Caki2 (cell line): ENCODE data around the gene SCNN1A. TPM values are rescaled to one million over a fixed set of nuclear protein-coding genes. Genes with fewer than 3 reads are reported as not detected.

Source experiments
- DNase-seq: peaks from one replicate; pipeline ENCODE4 v3.0.0-alpha.2; 2015; ENCODE audit warnings: low read depth
- in situ Hi-C: cut with HindIII; loops from 2 replicates; pipeline ENCODE4 v1.10.0; 2016; ENCODE audit warnings: low sequenced_read_pairs, low pct_unique_long_range_greater_than_20kb, mixed read lengths
- total RNA-seq: library from RNA; depleted of rRNA; stranded (reverse); fragments of >200 nt; shearing (Covaris generic); gene quantifications from 2 replicates; pipeline ENCODE4 v1.2.3, GENCODE V29; 2014; ENCODE audit warnings: low replicate concordance; rRNA removed

SCNN1A gene
- total RNA-seq, 1 experiment from 2014 or later = 5.7 TPM

DNA sequence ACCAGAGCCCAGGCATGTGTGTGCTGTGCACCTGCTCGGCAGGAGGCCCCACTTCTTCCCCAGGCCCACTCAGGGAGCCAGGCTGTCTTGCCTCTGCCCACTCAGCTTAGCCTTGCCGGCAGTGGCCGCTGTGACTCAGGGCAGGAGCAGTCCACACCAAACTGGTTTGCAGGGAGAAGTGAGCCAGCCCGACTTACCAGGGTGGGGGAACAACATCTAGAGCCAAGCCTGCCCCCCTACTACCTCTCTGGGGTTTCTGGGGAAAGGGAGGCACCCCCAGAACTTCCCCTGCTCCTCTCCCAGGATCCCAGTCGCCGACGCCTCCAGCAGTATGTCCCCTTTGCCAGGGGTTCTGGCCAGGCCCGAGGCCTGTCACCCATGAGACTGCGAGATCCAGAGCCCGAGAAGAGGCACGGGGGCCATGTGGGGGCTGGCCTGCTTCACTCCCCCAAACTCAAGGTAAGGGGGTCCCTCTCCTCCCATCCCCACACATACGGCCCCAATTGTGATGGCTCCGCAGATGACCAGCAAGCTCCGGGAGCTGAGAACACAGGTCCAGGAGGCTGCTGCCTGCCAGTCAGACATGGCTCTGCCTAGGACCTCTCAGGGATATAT is 61.9 kb downstream of the SCNN1A start:
- no peak for DNase-seq
- in situ Hi-C loops = no loop called here

DNA sequence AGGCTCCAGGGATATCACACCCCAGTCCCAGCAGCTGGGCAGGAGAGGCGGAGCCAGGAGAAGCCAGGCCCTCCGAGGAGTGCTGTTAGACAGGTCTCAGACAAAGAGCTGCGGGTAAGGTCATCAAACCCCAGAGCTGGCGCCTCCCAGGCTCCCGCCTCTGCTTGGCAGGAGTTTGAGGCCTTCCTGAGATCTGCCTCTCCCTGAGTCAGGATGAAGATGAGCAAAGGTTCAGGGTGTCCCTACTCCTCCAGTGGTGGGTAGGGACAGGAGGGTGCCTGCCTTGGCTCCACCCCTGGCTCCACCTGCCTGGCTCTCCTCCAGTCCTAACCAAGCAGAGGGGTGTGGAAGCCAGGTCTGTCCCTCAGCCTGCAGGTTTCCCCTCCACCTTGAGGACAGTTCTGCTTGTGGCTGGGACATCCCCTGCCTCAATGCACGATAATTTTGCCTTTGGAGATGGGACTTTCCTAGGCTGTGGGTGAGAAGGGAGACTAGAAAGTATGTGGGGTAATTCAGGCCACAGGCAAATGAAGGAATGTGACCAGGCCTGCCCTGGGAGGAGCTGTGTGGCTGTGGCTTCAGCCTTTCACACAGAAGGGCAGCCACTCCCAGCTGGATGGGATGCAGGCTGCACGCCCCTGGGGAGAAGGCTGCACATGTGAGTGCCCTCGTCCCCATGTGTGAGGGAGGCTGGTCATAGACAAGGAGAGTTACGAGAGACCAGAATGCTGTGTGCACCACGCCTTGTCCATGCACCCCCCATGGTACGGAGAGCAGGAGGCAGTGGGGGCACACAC is 62.6 kb downstream of the SCNN1A start:
- peak; percentile 93 for DNase-seq
- in situ Hi-C loops = no loop called here

DNA sequence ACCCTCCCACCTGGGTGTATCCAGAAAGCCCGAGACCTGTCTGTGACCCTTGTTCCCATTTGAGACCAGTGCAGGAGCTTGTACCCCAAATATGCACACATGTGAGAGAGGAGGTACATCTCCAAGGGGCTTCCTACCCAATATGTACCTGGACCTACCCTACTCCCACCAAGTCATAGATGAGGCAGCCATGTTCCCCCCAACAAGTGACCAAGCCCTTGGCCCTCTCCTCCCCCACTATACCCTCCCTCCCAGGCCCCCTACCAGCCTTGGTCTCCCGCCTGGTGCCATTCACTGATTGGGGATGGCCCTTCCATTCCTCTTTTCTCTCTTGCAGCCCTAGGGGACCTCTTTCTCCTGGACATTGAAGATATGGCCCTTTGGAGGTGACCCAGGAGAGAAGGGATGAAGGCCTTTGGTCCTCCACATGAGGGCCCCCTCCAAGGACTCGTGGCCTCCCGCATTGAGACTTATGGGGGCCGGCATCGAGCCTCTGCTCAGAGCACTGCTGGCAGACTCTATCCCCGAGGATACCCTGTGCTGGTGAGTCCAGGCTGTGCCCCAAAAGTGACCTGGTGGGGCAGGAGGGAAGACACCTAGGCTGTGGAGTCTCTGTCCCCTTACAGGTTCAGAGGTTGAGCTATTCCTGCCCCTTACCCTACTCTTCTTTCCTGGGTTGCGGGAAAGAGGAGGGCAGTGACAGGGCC is 63.4 kb downstream of the SCNN1A start:
- in situ Hi-C loops = no loop called here

DNA sequence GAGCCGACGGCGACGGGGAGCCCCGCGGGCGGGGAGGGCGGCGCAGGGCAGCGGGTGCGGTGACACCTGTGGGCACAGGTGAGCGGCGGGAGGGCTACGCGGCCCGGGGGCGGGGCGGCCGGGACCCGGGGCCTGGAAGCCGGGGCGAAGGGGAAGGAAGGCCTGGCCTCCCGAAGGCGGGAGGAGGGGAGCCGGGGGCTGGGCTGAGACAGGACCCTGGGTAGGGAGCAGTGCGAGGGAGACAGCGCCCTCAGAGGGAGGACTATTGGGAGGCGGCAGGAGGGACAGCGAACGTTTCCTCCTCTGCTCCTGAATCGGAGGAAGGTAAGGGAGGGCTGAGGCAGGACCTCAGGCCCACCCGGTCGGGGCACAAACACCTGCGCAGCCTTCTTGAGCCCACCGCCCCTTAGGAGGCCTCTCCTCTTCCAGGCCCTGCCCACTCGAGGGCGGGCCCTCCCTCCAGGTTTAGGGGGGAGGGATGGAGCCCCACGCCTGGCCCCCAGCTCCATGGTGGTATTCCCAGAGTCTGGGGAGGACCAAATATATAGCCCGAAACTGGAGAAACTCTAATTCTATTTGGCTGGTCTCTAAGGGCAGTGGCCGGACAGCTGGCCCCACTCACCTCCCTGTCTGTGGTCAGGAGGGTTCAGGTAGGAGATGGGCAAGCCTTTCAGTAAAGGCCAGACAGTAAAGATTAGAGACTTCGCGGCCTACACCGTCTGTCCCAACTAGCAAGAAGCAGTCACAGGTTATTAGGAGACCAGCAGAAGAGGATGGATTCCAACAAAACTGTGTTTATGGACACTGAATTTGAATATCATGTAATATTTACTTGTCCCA is 64.4 kb downstream of the SCNN1A start:
- in situ Hi-C loops = no loop called here
- no peak for DNase-seq

More for the DNA sequence above, 63.4 kb downstream of the SCNN1A start:
- no peak for DNase-seq

DNA sequence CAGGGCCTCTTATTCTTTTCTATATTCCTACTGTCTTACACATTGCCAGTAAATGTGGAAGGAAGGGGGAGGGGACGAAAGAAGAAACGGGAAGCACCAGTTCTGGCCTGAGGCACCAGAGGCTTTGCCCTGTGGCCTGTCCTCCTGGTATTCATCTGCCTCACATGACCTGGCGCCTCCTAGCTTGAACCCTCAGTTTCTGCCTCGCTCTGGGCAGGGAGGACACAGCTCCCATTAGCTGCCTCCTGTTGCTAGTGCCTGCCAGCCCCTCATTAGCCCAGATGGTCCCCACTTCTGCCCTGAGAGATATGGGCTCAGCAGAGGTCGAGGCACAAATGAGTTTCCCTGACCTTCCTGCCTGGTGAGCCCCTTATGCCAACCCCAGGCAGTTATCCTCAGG is 67.8 kb downstream of the SCNN1A start:
- no peak for DNase-seq
- in situ Hi-C loops = no loop called here

DNA sequence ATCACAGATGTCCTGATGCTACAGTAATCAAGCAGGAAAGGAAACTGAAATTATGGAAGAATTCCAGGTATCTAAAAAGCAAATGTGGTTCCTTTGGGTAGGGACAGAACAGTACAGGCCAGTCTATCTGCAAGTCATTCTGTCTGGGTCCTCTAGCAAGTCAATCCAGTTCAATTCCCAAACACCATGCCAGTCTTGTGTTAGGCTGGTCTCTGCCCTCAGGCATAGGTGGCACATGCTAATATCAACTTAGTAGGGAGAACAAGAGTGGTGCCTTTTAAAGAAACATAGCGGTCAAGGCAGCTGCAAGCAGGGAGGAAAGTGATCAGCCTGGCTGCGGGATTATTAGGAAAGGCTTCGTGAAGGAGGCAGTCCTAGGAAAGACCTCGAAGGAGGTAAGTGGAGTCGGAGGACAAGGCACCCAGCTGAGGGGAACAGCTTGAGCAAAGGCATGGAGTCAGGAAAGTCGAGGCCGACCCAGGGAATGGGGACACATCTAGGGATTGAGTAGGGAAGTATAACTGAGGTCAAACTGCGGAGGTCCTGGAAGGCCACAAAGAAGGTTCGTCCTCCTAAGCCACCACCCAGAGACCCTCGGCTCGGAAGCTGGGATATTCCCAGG is 68.7 kb downstream of the SCNN1A start:
- DNase-seq = no peak

DNA sequence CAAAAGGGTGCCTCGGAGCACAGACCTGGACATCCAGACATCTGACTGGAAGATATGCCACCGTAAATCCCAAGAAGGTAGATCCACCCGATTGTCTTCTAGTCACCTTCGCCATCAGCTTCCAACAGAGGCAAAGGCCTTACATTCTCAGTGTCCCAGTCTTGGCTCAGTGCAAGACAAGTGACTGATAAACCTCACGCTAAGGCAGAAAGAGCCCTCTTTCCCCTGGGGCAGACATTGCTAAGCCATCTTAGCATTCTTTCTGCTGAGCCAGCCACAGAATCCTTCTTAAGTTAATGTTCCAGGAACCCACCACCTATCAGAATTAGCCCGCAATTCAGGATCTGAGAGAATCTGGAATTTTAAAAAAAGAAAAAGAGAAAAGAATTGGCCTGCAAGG is 69.2 kb downstream of the SCNN1A start:
- in situ Hi-C loops = no loop called here
- no peak for DNase-seq

More for the DNA sequence above, 68.7 kb downstream of the SCNN1A start:
- in situ Hi-C loops = no loop called here

DNA sequence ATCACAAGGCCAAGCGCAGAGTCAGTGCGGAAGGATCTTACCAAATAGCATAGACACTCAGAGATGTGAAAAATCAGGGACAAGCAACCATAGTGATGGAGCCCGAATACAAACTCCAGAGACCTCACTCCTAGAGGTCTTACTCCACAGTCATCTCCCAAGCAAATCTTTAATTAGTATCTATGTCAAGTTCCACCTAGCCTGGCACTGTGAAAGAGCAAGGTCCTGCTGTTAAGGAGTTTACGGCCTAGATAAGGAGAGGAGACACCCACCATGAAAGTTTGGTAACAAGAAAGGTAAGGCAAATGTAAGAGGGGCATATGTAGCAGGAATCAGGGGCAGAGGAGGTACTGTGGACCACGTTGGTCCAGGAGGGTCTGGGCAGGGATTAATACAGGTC is 72.3 kb downstream of the SCNN1A start:
- in situ Hi-C loops = no loop called here

DNA sequence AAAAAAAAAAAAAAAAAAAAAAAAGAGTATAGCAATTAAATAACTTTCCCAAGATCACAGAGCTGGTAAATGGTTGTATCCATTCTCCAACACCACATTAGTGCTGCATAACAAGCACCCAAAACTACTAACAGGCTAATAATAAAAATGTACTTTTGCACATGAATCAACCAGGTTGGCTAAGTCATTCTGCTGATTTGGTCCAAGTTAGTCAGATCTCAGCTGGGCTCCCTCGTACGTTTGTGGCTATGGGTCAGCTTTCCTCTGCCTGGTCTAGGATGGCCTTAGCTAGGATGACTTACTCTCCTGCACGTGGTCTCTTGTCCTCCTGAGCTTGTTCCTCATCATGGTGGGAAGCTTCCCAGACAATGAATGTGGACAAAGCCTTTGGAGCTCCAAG is 72.7 kb downstream of the SCNN1A start:
- in situ Hi-C loops = no loop called here
- DNase-seq = no peak

More for the DNA sequence above, 72.3 kb downstream of the SCNN1A start:
- no peak for DNase-seq

DNA sequence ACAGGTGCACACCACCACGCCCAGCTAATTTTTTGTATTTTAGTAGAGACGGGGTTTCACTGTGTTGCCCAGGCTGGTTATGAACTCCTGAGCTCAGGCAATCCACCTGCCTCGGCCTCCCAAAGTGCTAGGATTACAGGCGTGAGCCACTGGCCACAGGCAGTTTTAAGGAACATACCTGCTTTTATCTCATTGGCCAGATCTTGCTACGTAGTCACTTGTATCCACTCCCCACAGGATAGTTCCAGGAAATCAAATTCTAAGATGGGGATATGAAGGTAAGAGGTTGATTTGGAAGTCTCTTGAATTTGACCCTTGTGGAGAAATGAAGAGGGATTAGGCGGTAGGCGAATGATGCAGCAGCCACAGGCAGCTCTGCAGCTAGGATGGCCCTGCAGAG is 73.6 kb downstream of the SCNN1A start:
- no peak for DNase-seq
- in situ Hi-C loops = no loop called here

DNA sequence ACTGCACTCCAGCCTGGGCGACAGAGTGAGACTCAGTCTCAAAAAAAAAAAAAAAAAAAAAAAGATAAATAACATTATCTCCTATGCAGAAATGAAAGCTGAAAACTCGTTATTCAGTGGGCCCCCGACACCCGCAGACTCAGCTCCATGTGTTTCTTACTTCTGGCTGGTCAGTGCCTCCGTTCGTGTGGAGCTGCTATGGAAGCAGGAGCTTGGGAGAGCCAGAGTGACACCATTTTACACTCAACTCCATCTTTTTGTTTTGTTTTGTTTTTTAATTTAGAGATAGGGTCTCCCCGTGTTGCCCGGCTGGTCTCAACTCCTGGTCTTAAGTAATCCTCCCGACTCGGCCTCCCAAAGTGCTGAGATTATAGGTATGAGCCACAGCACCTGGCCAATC is 78.2 kb downstream of the SCNN1A start:
- no peak for DNase-seq
- in situ Hi-C loops = no loop called here

Other genes with a start within 250 kb of the SCNN1A start
- 64.2 and 70.8 TPM in 2 replicates for gene CD9, start 175.2 kb downstream of the SCNN1A start, total RNA-seq
- 1.0 and 2.0 TPM in 2 replicates for gene PLEKHG6, start 64.9 kb downstream of the SCNN1A start, total RNA-seq
- gene TNFRSF1A, start 33.5 kb downstream of the SCNN1A start, total RNA-seq = 121 and 171 TPM in 2 replicates
- gene LTBR, start 8.6 kb upstream of the SCNN1A start, total RNA-seq = 102 and 136 TPM in 2 replicates
- not detected in 2 replicates for gene CD27, start 69.4 kb upstream of the SCNN1A start, total RNA-seq
- gene TAPBPL, start 76.5 kb upstream of the SCNN1A start, total RNA-seq = 3.1 and 20.5 TPM in 2 replicates
- gene VAMP1, start 95.1 kb upstream of the SCNN1A start, total RNA-seq = 11.0 and 16.2 TPM in 2 replicates
- gene MRPL51, start 117.7 kb upstream of the SCNN1A start, total RNA-seq = 304 and 400 TPM in 2 replicates
- 90.6 and 97.5 TPM in 2 replicates for gene NCAPD2, start 118.5 kb upstream of the SCNN1A start, total RNA-seq
- 10,373 and 12,033 TPM in 2 replicates for gene GAPDH, start 159.0 kb upstream of the SCNN1A start, total RNA-seq
- 15.3 and 15.9 TPM in 2 replicates for gene IFFO1, start 180.5 kb upstream of the SCNN1A start, total RNA-seq
- 24.8 and 56.0 TPM in 2 replicates for gene NOP2, start 192.7 kb upstream of the SCNN1A start, total RNA-seq
- gene CHD4, start 231.8 kb upstream of the SCNN1A start, total RNA-seq = 122 and 157 TPM in 2 replicates